NCI-H69 (cell line): Measurements from ENCODE around the gene EEFSEC.
"Not testable (repeated sequence)": the region's sequence is repeated elsewhere in the genome, so short reads cannot be mapped to it uniquely, and the experiment has no call there.

Experiments
- DNase-seq: peaks from one replicate; lab custom pipeline; 2025; lab: John Stamatoyannopoulos, UW

Gene EEFSEC

GRCh38 chr3:128152419-128153155 lies 694 bp upstream of the EEFSEC start:
- peak; percentile 88 for DNase-seq

- not testable (repeated sequence) for DNase-seq
These were observed 1.1 kb downstream of the EEFSEC start for GRCh38 chr3:128154354-128154753.

GRCh38 chr3:128155616-128156360 lies 2.5 kb downstream of the EEFSEC start:
- no peak for DNase-seq

- DNase-seq: no peak
These were observed 7.4 kb downstream of the EEFSEC start for GRCh38 chr3:128160661-128161060.

- no peak for DNase-seq
These were observed 10.2 kb downstream of the EEFSEC start for GRCh38 chr3:128163432-128163831.

GRCh38 chr3:128166971-128167453 lies 13.7 kb downstream of the EEFSEC start:
- no peak for DNase-seq

- DNase-seq: no peak
These were observed 14.3 kb downstream of the EEFSEC start for GRCh38 chr3:128167646-128167972.

GRCh38 chr3:128167973-128168674 lies 14.8 kb downstream of the EEFSEC start:
- DNase-seq: peak; percentile 24

GRCh38 chr3:128168836-128169235 lies 15.6 kb downstream of the EEFSEC start:
- DNase-seq: no peak

GRCh38 chr3:128170866-128171516 lies 17.7 kb downstream of the EEFSEC start:
- DNase-seq: peak; percentile 68

GRCh38 chr3:128173200-128173599 lies 19.9 kb downstream of the EEFSEC start:
- no peak for DNase-seq

GRCh38 chr3:128173849-128174248 lies 20.6 kb downstream of the EEFSEC start:
- DNase-seq: no peak

- no peak for DNase-seq
These were observed 21.7 kb downstream of the EEFSEC start for GRCh38 chr3:128174675-128175590.

GRCh38 chr3:128175768-128176167 lies 22.5 kb downstream of the EEFSEC start:
- no peak for DNase-seq

GRCh38 chr3:128176276-128176833 lies 23.1 kb downstream of the EEFSEC start:
- DNase-seq: no peak

GRCh38 chr3:128177865-128178264 lies 24.6 kb downstream of the EEFSEC start:
- DNase-seq: no peak

GRCh38 chr3:128178782-128179483 lies 25.7 kb downstream of the EEFSEC start:
- DNase-seq: no peak

- DNase-seq: no peak
These were observed 26.2 kb downstream of the EEFSEC start for GRCh38 chr3:128179484-128179819.

- no peak for DNase-seq
These were observed 27.2 kb downstream of the EEFSEC start for GRCh38 chr3:128180436-128180835.

GRCh38 chr3:128180913-128181312 lies 27.6 kb downstream of the EEFSEC start:
- no peak for DNase-seq
